MM.1S (cell line): ENCODE measurements around the gene CDS2.

Experiments
- EZH2 ChIP-seq: fragments of 300-600 bp; sonication (generic); optimal IDR thresholded peaks from 2 replicates; pipeline ENCODE3; 2017; ENCODE audit warnings: low read depth, mild to moderate bottlenecking, antibody characterized with exemption, low read length, mixed read lengths
- EZH2phosphoT487 ChIP-seq: fragments of 300-600 bp; sonication (generic); IDR thresholded peaks from 2 replicates; pipeline ENCODE4 v1.6.1; 2018; ENCODE audit warnings: antibody characterized with exemption, low read length
- TF ChIP-seq, protein P1 (sequence below): fragments of 300-600 bp; sonication (generic); IDR thresholded peaks from 2 replicates; pipeline ENCODE4 v1.5.1; 2016; ENCODE audit warnings: antibody characterized with exemption, low read length, mixed read lengths

DNA sequence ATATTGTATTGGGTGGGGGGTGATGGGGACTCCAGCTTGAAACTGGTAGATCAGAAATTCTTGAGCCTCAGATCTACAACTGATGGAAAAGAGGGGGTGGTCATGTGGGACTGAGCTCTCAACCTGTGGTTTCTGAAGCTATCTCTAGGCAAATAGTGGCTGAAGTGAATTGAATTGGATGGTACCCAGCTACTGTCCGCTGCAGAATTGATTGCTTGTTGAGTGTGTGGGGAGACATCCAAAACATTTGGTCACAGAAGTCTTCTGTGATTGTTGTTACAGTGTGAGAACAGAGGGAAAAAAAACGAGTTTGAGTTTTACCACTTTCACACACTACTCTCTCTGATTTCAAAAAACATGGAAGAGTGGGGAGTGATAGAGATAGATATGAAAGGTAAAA lies 14.8 kb downstream of the CDS2 start:
- TF ChIP-seq, protein P1, sequence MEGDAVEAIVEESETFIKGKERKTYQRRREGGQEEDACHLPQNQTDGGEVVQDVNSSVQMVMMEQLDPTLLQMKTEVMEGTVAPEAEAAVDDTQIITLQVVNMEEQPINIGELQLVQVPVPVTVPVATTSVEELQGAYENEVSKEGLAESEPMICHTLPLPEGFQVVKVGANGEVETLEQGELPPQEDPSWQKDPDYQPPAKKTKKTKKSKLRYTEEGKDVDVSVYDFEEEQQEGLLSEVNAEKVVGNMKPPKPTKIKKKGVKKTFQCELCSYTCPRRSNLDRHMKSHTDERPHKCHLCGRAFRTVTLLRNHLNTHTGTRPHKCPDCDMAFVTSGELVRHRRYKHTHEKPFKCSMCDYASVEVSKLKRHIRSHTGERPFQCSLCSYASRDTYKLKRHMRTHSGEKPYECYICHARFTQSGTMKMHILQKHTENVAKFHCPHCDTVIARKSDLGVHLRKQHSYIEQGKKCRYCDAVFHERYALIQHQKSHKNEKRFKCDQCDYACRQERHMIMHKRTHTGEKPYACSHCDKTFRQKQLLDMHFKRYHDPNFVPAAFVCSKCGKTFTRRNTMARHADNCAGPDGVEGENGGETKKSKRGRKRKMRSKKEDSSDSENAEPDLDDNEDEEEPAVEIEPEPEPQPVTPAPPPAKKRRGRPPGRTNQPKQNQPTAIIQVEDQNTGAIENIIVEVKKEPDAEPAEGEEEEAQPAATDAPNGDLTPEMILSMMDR = no peak
- TF ChIP-seq EZH2 (no peak), EZH2phosphoT487 (no peak)
